Thyroid gland (tissue), 4 donors: ENCODE data around the gene ARL2. TPM values are rescaled to one million over a fixed set of nuclear protein-coding genes. Genes with fewer than 3 reads are reported as not detected.

Source experiments
- DNase-seq, 2 donors: peaks; one replicate each; pipeline ENCODE4 v3.0.0-alpha.2; 2019
- H3K27ac ChIP-seq, 3 donors: fragments of 200-600 bp; sonication (generic); 1 replicate in 2 of 3; 2 replicates in 1 of 3; pipeline ENCODE4 v1.5.1; 2016 to 2019; ENCODE audit warnings: mild to moderate bottlenecking in 1 of 3, moderate library complexity in 1 of 3
- H3K27me3 ChIP-seq: fragments of 200-600 bp; sonication (generic); one replicate; pipeline ENCODE4 v1.5.1; 2019
- H3K36me3 ChIP-seq, 2 donors: fragments of 200-600 bp; sonication (generic); one replicate each; pipeline ENCODE4 v1.5.1; 2016 to 2019
- H3K4me1 ChIP-seq, 2 donors: fragments of 200-600 bp; sonication (generic); one replicate each; pipeline ENCODE4 v1.5.1; 2017 to 2019
- H3K4me3 ChIP-seq, 3 donors: fragments of 200-600 bp; sonication (generic); replicated peaks in 1 of 3; 1 replicate in 2 of 3; 2 replicates in 1 of 3; pipeline ENCODE4 v1.5.1; 2016; ENCODE audit warnings: mild to moderate bottlenecking in 1 of 3
- H3K9me3 ChIP-seq: fragments of 200-600 bp; sonication (generic); one replicate; pipeline ENCODE4 v1.5.1; 2017
- POLR2A ChIP-seq, 2 donors: fragments of 450-650 bp; IDR thresholded peaks; one replicate each; pipeline ENCODE4 v1.6.1; 2017; ENCODE audit warnings: antibody characterized with exemption in 2 of 2, mild to moderate bottlenecking in 2 of 2, moderate library complexity in 1 of 2
- WGBS, 2 donors: methylation state at CpG; one replicate each; pipeline ENCODE4 v1.1.5; 2017; 5-methylcytosine and 5-hydroxymethylcytosine counted together
- intact Hi-C: fragments of 100-400 bp; cut with DNase I; formaldehyde crosslinking; loops from one replicate; pipeline ENCODE4 v1.15.1; 2023
- total RNA-seq, 4 donors: library from RNA; depleted of rRNA; stranded (reverse); fragments of >200 nt; gene quantifications; one replicate each; pipeline ENCODE4 v1.2.3, GENCODE V29; 2016
- TF ChIP-seq, protein P1 (sequence below), 6 experiments: fragments of 200-600 bp in 3 of 6; fragments of 450-650 bp in 3 of 6; sonication (generic) in 3 of 6; IDR thresholded peaks; one replicate each; pipeline ENCODE4 v1.5.1; 2016 to 2019; ENCODE audit warnings: antibody characterized with exemption in 6 of 6, mild to moderate bottlenecking in 2 of 6, inconsistent platforms in 1 of 6, moderate library complexity in 1 of 6

ARL2 gene
- total RNA-seq, 4 donors from 2014 or later = 76.6 to 166 (median 119) TPM

DNA sequence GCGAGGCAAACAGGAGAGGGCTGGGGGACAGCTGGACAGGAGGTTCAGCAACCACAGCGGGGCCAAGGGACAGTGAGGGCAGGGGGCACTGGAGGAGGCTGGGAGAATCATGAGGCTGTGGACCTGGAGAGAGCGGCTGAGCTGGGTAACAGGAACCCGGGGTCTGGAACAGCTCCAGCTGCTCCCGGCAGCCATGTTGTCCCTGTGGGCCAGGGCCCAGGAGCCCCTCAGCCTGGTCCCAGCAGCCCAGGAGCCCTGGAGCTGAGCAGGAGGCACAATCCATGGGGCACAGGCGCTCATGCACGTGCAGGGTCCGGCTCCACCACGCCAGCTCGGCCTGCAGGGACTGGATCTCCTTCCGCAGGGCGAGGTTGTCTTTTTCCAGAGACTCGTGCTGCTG lies 24.5 kb upstream of the ARL2 start:
- Histone ChIP-seq H3K36me3 (no peaks in the 10 kb centered on the region), H3K27me3 (no peaks in the 10 kb centered on the region), H3K9me3 (no peaks in the 10 kb centered on the region), H3K27ac (peak overlapping the region in 1 of 3 donors; percentile 43), H3K4me1 (peaks cover 0 to 11% of the 10 kb centered on the region in 2 donors), H3K4me3 (no peak overlapping the region)
- TF ChIP-seq, protein P1, sequence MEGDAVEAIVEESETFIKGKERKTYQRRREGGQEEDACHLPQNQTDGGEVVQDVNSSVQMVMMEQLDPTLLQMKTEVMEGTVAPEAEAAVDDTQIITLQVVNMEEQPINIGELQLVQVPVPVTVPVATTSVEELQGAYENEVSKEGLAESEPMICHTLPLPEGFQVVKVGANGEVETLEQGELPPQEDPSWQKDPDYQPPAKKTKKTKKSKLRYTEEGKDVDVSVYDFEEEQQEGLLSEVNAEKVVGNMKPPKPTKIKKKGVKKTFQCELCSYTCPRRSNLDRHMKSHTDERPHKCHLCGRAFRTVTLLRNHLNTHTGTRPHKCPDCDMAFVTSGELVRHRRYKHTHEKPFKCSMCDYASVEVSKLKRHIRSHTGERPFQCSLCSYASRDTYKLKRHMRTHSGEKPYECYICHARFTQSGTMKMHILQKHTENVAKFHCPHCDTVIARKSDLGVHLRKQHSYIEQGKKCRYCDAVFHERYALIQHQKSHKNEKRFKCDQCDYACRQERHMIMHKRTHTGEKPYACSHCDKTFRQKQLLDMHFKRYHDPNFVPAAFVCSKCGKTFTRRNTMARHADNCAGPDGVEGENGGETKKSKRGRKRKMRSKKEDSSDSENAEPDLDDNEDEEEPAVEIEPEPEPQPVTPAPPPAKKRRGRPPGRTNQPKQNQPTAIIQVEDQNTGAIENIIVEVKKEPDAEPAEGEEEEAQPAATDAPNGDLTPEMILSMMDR (IDR thresholded peaks at IDR 0.05) = no peak
- TF ChIP-seq POLR2A (IDR thresholded peaks at IDR 0.05) = no peak
- no peak for DNase-seq
- 72 to 74% methylated on average over 6 to 10 of the region's 13 CpGs for WGBS, 2 donors
- intact Hi-C loops = no loop called here

DNA sequence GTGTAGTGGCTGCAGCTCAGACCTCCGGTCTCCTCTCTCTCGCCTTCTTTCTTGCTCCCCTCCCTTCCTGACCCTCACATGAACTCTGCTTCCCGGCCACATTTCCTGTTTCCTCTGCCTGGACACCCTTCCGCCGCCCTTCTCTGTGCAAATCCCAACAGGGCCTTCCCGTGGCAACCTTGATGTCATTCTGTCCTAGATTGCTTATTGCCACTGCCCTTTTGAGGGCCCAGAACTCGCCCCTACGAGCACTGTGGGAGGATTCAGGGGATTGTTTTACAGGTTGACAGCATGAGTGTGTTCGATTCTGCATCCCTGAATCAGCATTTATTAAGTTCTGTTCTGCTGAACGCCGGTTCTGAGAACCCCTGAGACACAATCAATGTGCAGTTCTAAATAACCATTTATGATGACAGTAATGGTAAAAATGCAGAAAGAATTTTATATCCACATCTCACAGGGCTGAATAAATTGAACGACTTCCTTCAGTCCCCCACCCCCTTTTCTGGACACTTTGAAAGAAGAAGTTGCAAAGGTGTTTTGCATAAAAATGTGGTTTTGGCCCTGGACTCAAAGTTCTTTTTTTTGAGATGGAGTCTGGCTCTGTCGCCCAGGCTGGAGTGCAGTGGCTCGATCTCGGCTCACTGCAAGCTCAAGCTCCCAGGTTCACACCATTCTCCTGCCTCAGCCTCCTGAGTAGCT lies 23.6 kb upstream of the ARL2 start:
- Histone ChIP-seq H3K27ac (peak overlapping the region in 1 of 3 donors; percentile 43), H3K27me3 (no peaks in the 10 kb centered on the region), H3K9me3 (no peaks in the 10 kb centered on the region), H3K4me1 (peaks cover 0 to 11% of the 10 kb centered on the region in 2 donors), H3K36me3 (no peaks in the 10 kb centered on the region), H3K4me3 (no peak overlapping the region)
- 60 to 63% methylated on average over 15 of the region's 15 CpGs for WGBS, 2 donors
- peak in 1 of 2 donors; percentile 6 for DNase-seq
- intact Hi-C loops = loop anchor here (10.0 kb wide), 1 partner anchor 56 kb away; the partner anchor contains the start of gene GPHA2
- TF ChIP-seq POLR2A (IDR thresholded peaks at IDR 0.05) = no peak
- TF ChIP-seq, protein P1 (IDR thresholded peaks at IDR 0.05) = no peak

GRCh38 chr11:64994318-64994717 lies 19.6 kb upstream of the ARL2 start:
- Histone ChIP-seq H3K27ac (no peak overlapping the region), H3K9me3 (no peaks in the 10 kb centered on the region), H3K4me3 (no peak overlapping the region), H3K36me3 (no peaks in the 10 kb centered on the region), H3K27me3 (no peaks in the 10 kb centered on the region), H3K4me1 (peaks cover 8 to 22% of the 10 kb centered on the region in 2 donors)
- TF ChIP-seq POLR2A (IDR thresholded peaks at IDR 0.05) = no peak
- TF ChIP-seq, protein P1 (IDR thresholded peaks at IDR 0.05) = no peak
- no peak for DNase-seq
- 85 to 91% methylated on average over 7 of the region's 7 CpGs for WGBS, 2 donors
- intact Hi-C loops = loop anchor here (10.0 kb wide), 1 partner anchor 60 kb away; the partner anchor contains the start of gene GPHA2

GRCh38 chr11:64996327-64996709 lies 17.6 kb upstream of the ARL2 start:
- peaks cover 8 to 15% of the 10 kb centered on the region in 2 donors for H3K4me1 ChIP-seq
- no peaks in the 10 kb centered on the region for H3K36me3 ChIP-seq
- no peaks in the 10 kb centered on the region for H3K9me3 ChIP-seq
- TF ChIP-seq, protein P1 (IDR thresholded peaks at IDR 0.05) = no peak
- TF ChIP-seq POLR2A (IDR thresholded peaks at IDR 0.05) = no peak
- H3K27ac ChIP-seq = peak overlapping the region in 1 of 3 donors; percentile 50
- H3K27me3 ChIP-seq = no peaks in the 10 kb centered on the region
- 28 to 31% methylated on average over 11 of the region's 11 CpGs for WGBS, 2 donors
- intact Hi-C loops = loop anchor here (10.0 kb wide), 1 partner anchor 62 kb away; the partner anchor contains the start of gene GPHA2
- no peak overlapping the region for H3K4me3 ChIP-seq
- DNase-seq = no peak

GRCh38 chr11:64996710-64997380 lies 17.1 kb upstream of the ARL2 start, which contains the start of gene BATF2:
Gene BATF2, minus strand, starts transcription at chr11:64996971. Its CDS starts 57 bp downstream, at chr11:64996914.
- H3K27ac ChIP-seq = peak within 1 kb of the TSS in 1 of 3 donors; percentile 50
- H3K27me3 ChIP-seq = no peaks in the 10 kb centered on the region
- 21 to 22% methylated on average over 7 to 9 of the region's 9 CpGs for WGBS, 2 donors
- peak; percentile 81 for DNase-seq
- no peaks in the 10 kb centered on the region for H3K36me3 ChIP-seq
- no peaks in the 10 kb centered on the region for H3K9me3 ChIP-seq
- peaks cover 8 to 15% of the 10 kb centered on the region in 2 donors for H3K4me1 ChIP-seq
- peak in 1 of 2 donors; percentile 55 for TF ChIP-seq POLR2A (IDR thresholded peaks at IDR 0.05)
- TF ChIP-seq, protein P1 (IDR thresholded peaks at IDR 0.05) = peak in 4 of 6 experiments; percentile 48 to 58 (median 56)
- intact Hi-C loops = loop anchor here (10.0 kb wide), 1 partner anchor 62 kb away; the partner anchor contains the start of gene GPHA2
- H3K4me3 ChIP-seq = no peak within 1 kb of the TSS
